Common myeloid progenitor, CD34-positive (primary cell): ENCODE results near the gene RNASE11.
A peak's percentile ranks its signal among the peaks of the same experiment; 100 is the strongest.

Experiments used
- CTCF ChIA-PET: fragments of 350-600 bp; sonication (Branson Sonifier 250); formaldehyde crosslinking; loops from one replicate; lab custom pipeline; 2021; ENCODE audit warnings: antibody characterized with exemption; lab: Charles Lee
- POLR2A ChIA-PET: fragments of 350-600 bp; sonication (Branson Sonifier 250); formaldehyde crosslinking; loops from one replicate; lab custom pipeline; 2021; ENCODE audit warnings: antibody characterized with exemption; lab: Charles Lee
- DNase-seq, 3 donors: peaks; one replicate each; pipeline versions ENCODE4 v3.0.0 to v3.0.0-alpha.2; 2013
- H3K27ac ChIP-seq, 2 experiments: 1 replicate in 1 of 2; 2 replicates in 1 of 2; pipeline ENCODE4 v1.7.0; 2013; ENCODE audit warnings: inconsistent platforms in 2 of 2, low read length in 2 of 2, mild to moderate bottlenecking in 2 of 2, low read depth in 1 of 2, moderate library complexity in 1 of 2; ENCODE audit not compliant: severe bottlenecking in 2 of 2, insufficient read depth in 1 of 2, poor library complexity in 1 of 2
- H3K27me3 ChIP-seq, 5 experiments: replicated peaks in 2 of 5; 1 replicate in 3 of 5; 2 replicates in 2 of 5; pipeline versions ENCODE4 v1.6.1 to v1.7.0; 2013; ENCODE audit warnings: low read length in 4 of 5, mild to moderate bottlenecking in 2 of 5, moderate library complexity in 2 of 5, inconsistent platforms in 1 of 5; ENCODE audit not compliant: insufficient read depth in 5 of 5, control insufficient read depth in 4 of 5
- H3K36me3 ChIP-seq, 4 experiments: 1 replicate in 2 of 4; 2 replicates in 2 of 4; pipeline versions ENCODE4 v1.6.1 to v1.7.0; 2013; ENCODE audit warnings: low read length in 3 of 4, control low read depth in 1 of 4, mild to moderate bottlenecking in 1 of 4; ENCODE audit not compliant: control insufficient read depth in 4 of 4, insufficient read depth in 4 of 4
- H3K4me1 ChIP-seq, 4 experiments: 1 replicate in 3 of 4; 2 replicates in 1 of 4; pipeline versions ENCODE4 v1.6.1 to v1.7.1; 2013; ENCODE audit warnings: low read length in 3 of 4, mild to moderate bottlenecking in 3 of 4, control low read depth in 1 of 4, inconsistent platforms in 1 of 4, moderate library complexity in 1 of 4; ENCODE audit not compliant: control insufficient read depth in 4 of 4, insufficient read depth in 4 of 4; ENCODE audit errors: control extremely low read depth in 1 of 4
- H3K4me3 ChIP-seq, 7 experiments: 1 replicate in 4 of 7; 2 replicates in 3 of 7; pipeline versions ENCODE4 v1.5.1 to v1.7.0; 2013; ENCODE audit warnings: mild to moderate bottlenecking in 7 of 7, low read length in 6 of 7, moderate library complexity in 6 of 7, inconsistent platforms in 2 of 7, low read depth in 2 of 7, control low read depth in 1 of 7; ENCODE audit not compliant: insufficient read depth in 4 of 7, control insufficient read depth in 1 of 7; ENCODE audit errors: extremely low read depth in 1 of 7
- H3K9me3 ChIP-seq, 5 experiments: 1 replicate in 4 of 5; 2 replicates in 1 of 5; pipeline versions ENCODE4 v1.6.1 to v1.7.1; 2013; ENCODE audit warnings: low read length in 4 of 5, mild to moderate bottlenecking in 2 of 5, inconsistent platforms in 1 of 5, low read depth in 1 of 5, moderate library complexity in 1 of 5; ENCODE audit not compliant: control insufficient read depth in 4 of 5, insufficient read depth in 2 of 5; ENCODE audit errors: control extremely low read depth in 1 of 5
- WGBS: methylation state at CpG from one replicate; pipeline ENCODE4 v1.1.5; 2013; ENCODE audit not compliant: insufficient coverage; 5-methylcytosine and 5-hydroxymethylcytosine counted together

The RNASE11 gene

DNA sequence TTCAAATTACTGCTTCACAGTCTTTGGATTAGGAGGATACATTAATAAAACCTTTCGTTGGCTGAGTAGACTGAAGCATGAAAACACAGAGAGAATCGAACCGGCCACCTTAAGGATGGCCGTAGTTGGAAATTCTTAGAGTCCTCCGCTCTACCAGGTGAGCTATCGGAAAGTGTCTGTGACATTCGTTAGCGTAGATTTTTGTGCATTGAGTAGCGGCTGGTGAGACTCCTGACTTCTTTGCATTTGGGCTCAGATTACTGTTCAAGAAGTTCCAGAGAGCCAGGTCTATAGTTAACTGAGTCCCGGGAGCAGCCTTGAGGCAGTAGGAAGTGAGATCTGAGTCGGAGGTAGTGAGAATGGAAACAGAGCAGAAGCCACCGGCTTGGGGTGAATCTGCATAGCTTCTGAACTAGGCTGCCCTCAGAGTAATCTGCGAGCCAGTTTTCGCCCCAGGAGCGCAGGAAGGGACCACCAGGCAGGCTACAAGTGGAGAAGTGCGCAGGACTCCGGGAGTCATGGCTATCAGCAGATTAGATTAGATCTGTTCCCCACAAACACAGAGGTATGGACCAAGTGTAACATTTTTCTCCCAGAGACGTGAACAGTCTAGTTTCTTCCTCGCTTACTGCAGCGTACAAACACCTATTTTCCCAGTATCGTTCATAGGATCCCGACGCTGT lies 42.7 kb upstream of the RNASE11 start:
- H3K27ac ChIP-seq: no peak overlapping the region
- ChIA-PET CTCF (interaction anchor here (1.1 to 2.4 kb wide), 10 partner anchors 9 to 288 kb away, joined by 3 to 12 read pairs (median 4); no protein-coding TSS in a partner anchor), POLR2A (interaction anchor here (1.1 to 1.7 kb wide), 2 partner anchors 17 to 287 kb away, joined by 3 to 4 read pairs; partner anchors contain the start of gene PARP2)
- no peaks in the 10 kb centered on the region for H3K36me3 ChIP-seq
- H3K9me3 ChIP-seq: peaks cover 0 to 10% (median 4%) of the 10 kb centered on the region in 5 experiments
- H3K4me3 ChIP-seq: peak overlapping the region; percentile 35 to 79 (median 72)
- 4% methylated on average over 20 of the region's 23 CpGs for WGBS
- DNase-seq: peak; percentile 46 to 59 (median 51)
- peaks cover 6 to 65% (median 60%) of the 10 kb centered on the region in 5 experiments for H3K27me3 ChIP-seq
- H3K4me1 ChIP-seq: peaks cover 12 to 41% (median 36%) of the 10 kb centered on the region in 4 experiments

DNA sequence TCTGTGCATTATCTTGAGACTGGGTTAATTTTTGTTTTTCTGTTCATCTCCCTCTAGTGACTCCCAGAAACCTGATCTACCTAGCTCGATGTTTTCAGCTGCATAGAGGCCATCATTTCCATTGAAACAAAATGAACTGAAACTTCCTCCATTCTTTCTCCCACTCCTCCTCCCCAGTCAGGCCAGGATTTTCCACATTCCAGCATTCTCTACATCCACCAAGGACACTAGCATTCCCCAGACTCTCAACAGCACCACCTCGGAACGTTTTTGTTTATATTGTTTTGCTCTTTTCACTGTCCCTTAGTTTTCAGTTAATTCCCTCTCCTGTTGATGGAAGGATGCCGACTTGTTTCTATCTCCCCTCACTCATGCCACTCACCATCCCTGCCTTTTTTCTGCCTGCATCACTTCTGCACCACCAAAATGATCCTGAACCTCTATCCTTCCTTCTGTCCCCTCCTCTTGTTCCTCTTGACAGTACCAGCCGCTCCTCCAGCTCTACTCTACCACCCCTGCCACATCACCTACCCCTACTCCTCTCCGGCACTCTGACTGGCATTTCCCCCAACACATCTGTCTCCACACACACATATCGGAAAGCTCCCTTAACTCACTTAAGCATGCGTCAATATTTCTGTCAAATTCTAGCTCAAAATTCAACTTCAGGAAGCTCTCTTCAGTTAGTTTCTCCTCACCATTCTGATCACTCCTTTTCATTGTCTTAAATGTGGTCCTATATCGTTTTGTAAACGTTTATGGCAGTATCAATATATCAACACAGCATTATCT lies 40.5 kb upstream of the RNASE11 start:
- peaks cover 19 to 57% (median 49%) of the 10 kb centered on the region in 4 experiments for H3K4me1 ChIP-seq
- POLR2A ChIA-PET: interaction anchor here (0.9 kb wide), 1 partner anchor 10 kb away, joined by 3 read pairs; no protein-coding TSS in a partner anchor
- no peak overlapping the region for H3K4me3 ChIP-seq
- peaks cover 0 to 2% (median 0%) of the 10 kb centered on the region in 5 experiments for H3K9me3 ChIP-seq
- CTCF ChIA-PET: interaction anchor here (0.6 to 1.5 kb wide), 4 partner anchors 53 to 300 kb away, joined by 3 to 4 read pairs (median 4); no protein-coding TSS in a partner anchor
- no peak for DNase-seq
- WGBS: 60% methylated on average over 7 of the region's 10 CpGs
- no peak overlapping the region for H3K27ac ChIP-seq
- peaks cover 4 to 57% (median 45%) of the 10 kb centered on the region in 5 experiments for H3K27me3 ChIP-seq
- no peaks in the 10 kb centered on the region for H3K36me3 ChIP-seq

DNA sequence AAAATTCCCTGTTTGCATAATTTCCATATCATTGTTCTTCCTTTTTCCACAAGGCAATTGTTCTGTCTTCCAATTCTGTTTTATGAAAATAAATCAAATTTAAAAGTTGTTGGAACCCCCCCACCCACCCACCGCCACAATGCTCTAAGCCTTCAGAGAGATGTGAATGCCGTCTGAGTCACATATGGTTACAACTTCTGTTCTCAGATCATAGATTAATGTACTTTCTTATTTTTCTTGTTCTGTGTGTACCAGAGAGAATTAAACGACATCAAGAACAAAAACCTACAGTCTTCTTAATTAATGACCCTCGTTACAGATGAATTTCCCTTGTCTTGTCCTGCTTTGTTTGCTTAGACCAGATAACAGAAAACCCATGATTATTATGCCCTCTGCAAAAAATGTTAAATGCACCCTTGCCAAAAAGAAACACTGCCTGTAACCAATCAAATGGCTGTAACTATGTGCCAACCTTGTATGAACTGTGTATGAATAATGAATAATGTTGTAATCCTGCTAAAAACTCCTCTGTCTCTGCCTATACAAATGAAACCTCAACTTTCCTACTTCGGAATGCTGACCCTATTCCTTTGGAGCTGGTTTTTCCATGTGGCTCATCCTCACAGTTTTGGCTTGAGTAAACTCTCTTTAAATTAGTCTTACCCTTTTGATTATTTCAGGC lies 39.7 kb upstream of the RNASE11 start:
- no peaks in the 10 kb centered on the region for H3K36me3 ChIP-seq
- H3K9me3 ChIP-seq: peaks cover 0 to 4% (median 0%) of the 10 kb centered on the region in 5 experiments
- H3K4me1 ChIP-seq: peaks cover 20 to 58% (median 52%) of the 10 kb centered on the region in 4 experiments
- peaks cover 4 to 52% (median 43%) of the 10 kb centered on the region in 5 experiments for H3K27me3 ChIP-seq
- POLR2A ChIA-PET: interaction anchor here (0.9 kb wide), 1 partner anchor 9 kb away, joined by 3 read pairs; no protein-coding TSS in a partner anchor
- DNase-seq: peak in 1 of 3 donors; percentile 45
- 70% methylated on average over 1 of the region's 5 CpGs for WGBS
- CTCF ChIA-PET: interaction anchor here (1.4 to 1.5 kb wide), 2 partner anchors 63 to 300 kb away, joined by 3 read pairs; no protein-coding TSS in a partner anchor
- H3K27ac ChIP-seq: no peak overlapping the region
- H3K4me3 ChIP-seq: no peak overlapping the region

DNA sequence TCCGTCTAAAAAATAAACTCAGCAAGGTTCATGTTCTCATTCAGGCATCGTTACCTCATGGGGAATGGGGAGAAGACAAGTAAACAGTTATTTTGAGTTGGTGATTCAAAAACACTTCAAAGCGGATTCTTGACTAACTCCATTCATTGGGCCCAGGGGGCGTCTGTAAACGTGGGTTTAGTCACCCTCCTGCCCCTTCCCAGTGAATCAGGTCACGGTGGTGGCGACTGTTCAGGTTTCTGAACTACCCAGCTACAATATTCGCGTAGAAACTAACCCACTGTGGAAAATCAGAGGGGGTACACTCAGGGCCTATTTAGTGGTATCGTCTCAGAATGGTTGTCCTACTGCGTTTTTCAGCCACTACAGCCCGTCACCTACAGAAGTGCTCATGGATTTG lies 38.5 kb upstream of the RNASE11 start:
- DNase-seq: peak in 1 of 3 donors; percentile 41
- WGBS: 38% methylated on average over 10 of the region's 12 CpGs
- POLR2A ChIA-PET: no interaction called here
- Histone ChIP-seq H3K27me3 (peaks cover 4 to 51% (median 39%) of the 10 kb centered on the region in 5 experiments), H3K4me1 (peaks cover 17 to 46% (median 40%) of the 10 kb centered on the region in 4 experiments), H3K4me3 (peak overlapping the region in 3 of 7 experiments; percentile 61 to 81 (median 74)), H3K9me3 (peaks cover 0 to 4% (median 0%) of the 10 kb centered on the region in 5 experiments), H3K27ac (no peak overlapping the region), H3K36me3 (no peaks in the 10 kb centered on the region)
- CTCF ChIA-PET: interaction anchor here (0.7 to 1.3 kb wide), 3 partner anchors 19 to 71 kb away, joined by 3 read pairs; no protein-coding TSS in a partner anchor

DNA sequence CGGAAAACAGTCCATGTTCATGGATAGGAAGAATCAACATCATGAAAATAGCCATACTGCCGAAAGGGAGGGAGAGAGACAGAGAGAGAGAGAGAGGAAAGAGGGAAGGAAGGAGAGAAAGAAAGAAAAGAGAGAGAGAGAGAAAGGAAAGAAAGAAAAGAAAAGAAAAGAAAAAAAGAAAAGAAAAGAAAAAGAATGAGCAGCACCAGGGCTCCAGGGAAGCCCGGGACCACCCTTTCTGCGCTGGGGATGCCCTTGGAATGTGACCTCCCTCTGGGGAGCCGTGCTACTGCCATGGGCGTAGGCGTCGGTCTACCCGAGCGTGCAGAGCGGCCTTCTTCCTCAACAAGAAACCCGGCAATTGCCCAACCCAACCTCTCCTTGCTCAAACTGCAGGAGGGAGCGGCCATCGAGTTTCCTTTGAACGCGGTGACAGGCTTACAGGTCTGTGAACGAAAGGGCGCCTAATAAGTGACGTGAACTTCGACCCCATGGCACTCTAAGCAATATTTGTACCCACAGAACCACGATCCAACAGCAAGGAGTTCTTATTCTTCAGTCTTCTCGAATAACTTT lies 36.8 kb upstream of the RNASE11 start:
- Histone ChIP-seq H3K27me3 (peaks cover 0 to 42% (median 25%) of the 10 kb centered on the region in 5 experiments), H3K27ac (no peak overlapping the region), H3K36me3 (no peaks in the 10 kb centered on the region), H3K4me1 (peaks cover 11 to 36% (median 31%) of the 10 kb centered on the region in 4 experiments), H3K9me3 (peaks cover 0 to 2% (median 0%) of the 10 kb centered on the region in 5 experiments), H3K4me3 (peak overlapping the region in 6 of 7 experiments; percentile 61 to 90 (median 69))
- ChIA-PET POLR2A (no interaction called here), CTCF (no interaction called here)
- DNase-seq: peak; percentile 82 to 88 (median 83)
- WGBS: 4% methylated on average over 16 of the region's 22 CpGs

DNA sequence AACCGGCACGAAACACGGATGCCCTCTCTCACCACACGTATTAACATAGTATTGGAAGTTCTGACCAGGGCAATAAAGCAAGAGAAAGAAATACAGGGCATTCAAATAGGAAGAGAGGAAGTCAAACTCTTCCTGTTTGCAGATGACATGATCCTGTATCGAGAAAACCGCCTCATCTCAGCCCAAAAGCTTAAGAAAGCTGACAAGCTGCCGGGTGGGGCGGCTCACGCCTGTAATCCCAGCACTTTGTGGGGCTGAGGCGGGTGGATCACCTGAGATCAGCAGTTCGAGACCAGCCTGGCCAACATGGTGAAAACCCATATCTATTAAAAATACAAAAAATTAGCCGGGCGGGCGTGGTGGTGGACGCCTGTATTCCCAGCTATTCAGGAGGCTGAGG lies 36.0 kb upstream of the RNASE11 start:
- POLR2A ChIA-PET: interaction anchor here (1.0 kb wide), 1 partner anchor 10 kb away, joined by 3 read pairs; no protein-coding TSS in a partner anchor
- Histone ChIP-seq H3K36me3 (no peaks in the 10 kb centered on the region), H3K27me3 (peaks cover 0 to 34% (median 17%) of the 10 kb centered on the region in 5 experiments), H3K27ac (no peak overlapping the region), H3K9me3 (peaks cover 0 to 2% (median 0%) of the 10 kb centered on the region in 5 experiments), H3K4me3 (peak overlapping the region in 2 of 7 experiments; percentile 32 to 41), H3K4me1 (peaks cover 11 to 36% (median 31%) of the 10 kb centered on the region in 4 experiments)
- CTCF ChIA-PET: interaction anchor here (1.1 to 2.8 kb wide), 4 partner anchors 11 to 295 kb away, joined by 3 to 14 read pairs (median 8); no protein-coding TSS in a partner anchor
- peak in 1 of 3 donors; percentile 38 for DNase-seq
- WGBS: 60% methylated on average over 6 of the region's 15 CpGs
